Smooth muscle cell of the pulmonary artery (primary cell): ENCODE measurements around the gene MIPEP. TPM values are rescaled to one million over a fixed set of nuclear protein-coding genes. Genes with fewer than 3 reads are reported as not detected.

Source experiments
- total RNA-seq: library from RNA; depleted of rRNA; stranded (reverse); fragments of >200 nt; gene quantifications from 2 replicates; pipeline ENCODE4 v1.2.3, GENCODE V29; 2014

MIPEP gene
- total RNA-seq: 10.5 and 14.1 TPM in 2 replicates

GRCh38 chr13:23888658-23889614, at the start of gene MIPEP:
Gene MIPEP, minus strand, starts transcription at chr13:23889400. Its CDS starts 80 bp downstream, at chr13:23889320.

GRCh38 chr13:23897452-23897919, 8.3 kb upstream of the MIPEP start, which contains the start of gene C1QTNF9B:
Gene C1QTNF9B, minus strand, starts transcription at chr13:23897502.

Other genes starting within 250 kb of the MIPEP start
- not detected in 2 replicates for gene C1QTNF9B, start 8.1 kb upstream of the MIPEP start, total RNA-seq